HepG2 (cell line): ENCODE results near the gene NEURL1. TPM values are rescaled to one million over a fixed set of nuclear protein-coding genes. Genes with fewer than 3 reads are reported as not detected.

Experiments
- ATAC-seq: fragments of 200-7000 bp; cut with Tn5 transposase; 3 replicates; pipeline ENCODE4 v1.9.1; 2020; ENCODE audit warnings: mild to moderate bottlenecking, moderate library complexity
- BruUV-seq: library from RNA; stranded (reverse); fragments of 400-500 nt; replicated peaks from 2 replicates; lab custom pipeline; 2021; lab: Mats Ljungman, UMichigan
- CTCF ChIA-PET: fragments of 300-600 bp; formaldehyde crosslinking; extraction: SDS; loops from one replicate; lab custom pipeline; 2021; ENCODE audit warnings: low total read pairs, inconsistent platforms, low intra/inter-chr PET ratio; lab: Yijun Ruan, JAX
- POLR2A ChIA-PET: fragments of 350-600 bp; sonication (Branson Sonifier 250); formaldehyde crosslinking; loops from one replicate; lab custom pipeline; 2020; ENCODE audit warnings: antibody characterized with exemption, inconsistent platforms; lab: Yijun Ruan, JAX
- DNase-seq: peaks from one replicate; pipeline ENCODE4 v3.0.0-alpha.2; 2015; ENCODE audit warnings: low spot score
- FAIRE-seq: peaks from 3 replicates; lab custom pipeline; 2011; peaks lifted over from hg19 to GRCh38; lab: Jason Lieb, UNC
- H2AFZ ChIP-seq: one replicate; pipeline ENCODE4 v1.6.1; 2011; ENCODE audit warnings: low read length, inconsistent platforms
- H3K27ac ChIP-seq: fragments of 300-600 bp; 3 replicates; pipeline ENCODE4 v1.8.0; 2011; ENCODE audit warnings: mixed run types, mild to moderate bottlenecking, mixed read lengths, low read length, inconsistent platforms; ENCODE audit not compliant: insufficient read depth; ENCODE audit errors: extremely low read length
- H3K27me3 ChIP-seq, 2 experiments: fragments of 200-600 bp in 1 of 2; 2 replicates in 1 of 2; 3 replicates in 1 of 2; pipeline versions ENCODE4 v1.6.0 to v1.8.0; 2011; ENCODE audit warnings: low read length in 2 of 2, mild to moderate bottlenecking in 2 of 2, moderate library complexity in 2 of 2, inconsistent platforms in 1 of 2; ENCODE audit not compliant: insufficient read depth in 2 of 2, control insufficient read depth in 1 of 2
- H3K36me3 ChIP-seq, 2 experiments: fragments of 200-600 bp in 1 of 2; replicated peaks in 1 of 2; 2 replicates in 1 of 2; 3 replicates in 1 of 2; pipeline versions ENCODE4 v1.5.1 to v1.8.0; 2011; ENCODE audit warnings: low read length in 2 of 2, inconsistent platforms in 1 of 2; ENCODE audit not compliant: insufficient read depth in 2 of 2, control insufficient read depth in 1 of 2
- H3K4me1 ChIP-seq: 2 replicates; pipeline ENCODE4 v1.5.1; 2012; ENCODE audit warnings: low read length, inconsistent platforms; ENCODE audit not compliant: insufficient read depth
- H3K4me2 ChIP-seq: 2 replicates; pipeline ENCODE4 v1.6.0; 2011; ENCODE audit warnings: low read depth, low read length, inconsistent platforms
- H3K4me3 ChIP-seq, 3 experiments: fragments of 200-600 bp in 1 of 3; sonication (generic), shearing (Covaris generic) in 1 of 3; replicated peaks in 1 of 3; 2 replicates each; pipeline ENCODE4 v1.5.1; 2011 to 2016; ENCODE audit warnings: low read length in 3 of 3, inconsistent platforms in 2 of 3, low read depth in 2 of 3, mild to moderate bottlenecking in 2 of 3, control low read depth in 1 of 3, mixed read lengths in 1 of 3; ENCODE audit not compliant: insufficient read depth in 1 of 3
- H3K79me2 ChIP-seq: one replicate; pipeline ENCODE4 v1.6.1; 2011; ENCODE audit warnings: low read length, inconsistent platforms; ENCODE audit not compliant: insufficient read depth
- H3K9ac ChIP-seq: 2 replicates; pipeline ENCODE4 v1.6.0; 2011; ENCODE audit warnings: mild to moderate bottlenecking, low read depth, low read length, inconsistent platforms; ENCODE audit not compliant: insufficient read depth
- H3K9me3 ChIP-seq: 2 replicates; pipeline ENCODE4 v1.5.1; 2012; ENCODE audit warnings: mild to moderate bottlenecking, low read length
- H4K20me1 ChIP-seq: 2 replicates; pipeline ENCODE4 v1.6.0; 2011; ENCODE audit warnings: inconsistent platforms, mild to moderate bottlenecking, low read length, moderate library complexity; ENCODE audit not compliant: insufficient read depth
- ATAD3A ChIP-seq: sonication (generic); formaldehyde crosslinking; IDR thresholded peaks from 2 replicates; pipeline ENCODE4 v1.4.0; 2020; ENCODE audit warnings: missing genetic modification reagents
- CC2D1A ChIP-seq: sonication (generic); formaldehyde crosslinking; IDR thresholded peaks from 2 replicates; pipeline ENCODE4 v1.8.1; 2023; ENCODE audit warnings: mild to moderate bottlenecking, missing genetic modification reagents
- CEBPG ChIP-seq: IDR thresholded peaks from 2 replicates; pipeline ENCODE4 v1.6.1; 2016
- KDM5B ChIP-seq: sonication (generic); formaldehyde crosslinking; IDR thresholded peaks from 2 replicates; pipeline ENCODE4 v1.4.0; 2020; ENCODE audit warnings: missing genetic modification reagents, mild to moderate bottlenecking, borderline replicate concordance
- PAXIP1 ChIP-seq: sonication (generic); formaldehyde crosslinking; conservative IDR thresholded peaks from 2 replicates; pipeline ENCODE4 v1.4.0; 2020; ENCODE audit warnings: mild to moderate bottlenecking, missing genetic modification reagents, moderate library complexity
- PRDM4 ChIP-seq: sonication (generic); formaldehyde crosslinking; IDR thresholded peaks from 2 replicates; pipeline ENCODE4 v1.9.0; 2021; ENCODE audit warnings: missing genetic modification reagents, borderline replicate concordance
- SPEN ChIP-seq: sonication (generic); formaldehyde crosslinking; IDR thresholded peaks from 2 replicates; pipeline ENCODE4 v1.5.1; 2020; ENCODE audit warnings: low read depth, mild to moderate bottlenecking, missing genetic modification reagents
- ZBTB20 ChIP-seq: sonication (generic); formaldehyde crosslinking; IDR thresholded peaks from 2 replicates; pipeline ENCODE4 v1.8.1; 2023; ENCODE audit warnings: missing genetic modification reagents, low read depth, mild to moderate bottlenecking, borderline replicate concordance
- ZNF280B ChIP-seq: sonication (generic); formaldehyde crosslinking; IDR thresholded peaks from 2 replicates; pipeline ENCODE4 v1.5.0; 2020; ENCODE audit warnings: missing genetic modification reagents, mild to moderate bottlenecking, borderline replicate concordance
- WGBS: methylation state at CpG from one replicate; pipeline ENCODE4 v1.1.6; 2017; ENCODE audit warnings: low lambda C conversion rate; 5-methylcytosine and 5-hydroxymethylcytosine counted together
- in situ Hi-C: cut with HindIII; loops from 2 replicates; pipeline ENCODE4 v1.10.0; 2017; ENCODE audit warnings: low pct_unique_long_range_greater_than_20kb; ENCODE audit not compliant: extremely low pct_ligation_motif_present
- intact Hi-C: fragments of 100-400 bp; cut with micrococcal nuclease; formaldehyde crosslinking; loops from one replicate; pipeline ENCODE4 v1.10.0; 2022; ENCODE audit not compliant: unreplicated experiment
- polyA plus RNA-seq, 8 experiments: library from polyadenylated mRNA; depleted of rRNA in 3 of 8; stranded (reverse) in 7 of 8; unstranded in 1 of 8; fragments of >200 nt; fragmentation: Illumina TruSeq in 4 of 8; extraction: Trizol in 4 of 8; gene quantifications; 2 replicates each; pipeline versions ENCODE4 v1.2.1 to v1.2.3, GENCODE V29; 2011 to 2016; ENCODE audit warnings: low read depth in 4 of 8, missing spikeins in 1 of 8, mixed read lengths in 1 of 8; ENCODE audit not compliant: insufficient read depth in 1 of 8
- total RNA-seq, 5 experiments: library from RNA; depleted of rRNA; stranded (reverse); fragments of >200 nt; fragmentation: Illumina TruSeq; extraction: Trizol; gene quantifications; 2 replicates each; pipeline ENCODE4 v1.2.3, GENCODE V29; 2016; ENCODE audit warnings: low read depth in 1 of 5
- TF ChIP-seq, protein P1 (sequence below): sonication (generic); formaldehyde crosslinking; conservative IDR thresholded peaks from 2 replicates; pipeline ENCODE4 v1.4.0; 2020; ENCODE audit warnings: missing genetic modification reagents
- TF ChIP-seq, protein P2 (sequence below): IDR thresholded peaks from 2 replicates; pipeline ENCODE4 v1.6.1; 2012; ENCODE audit warnings: low read length, improper control_type of control experiment

NEURL1 gene
- total and polyA plus RNA-seq, 2 of the 13 experiments (the other 11 are each of a cell fraction or from before 2014, with no cell fraction given) = not detected

DNA sequence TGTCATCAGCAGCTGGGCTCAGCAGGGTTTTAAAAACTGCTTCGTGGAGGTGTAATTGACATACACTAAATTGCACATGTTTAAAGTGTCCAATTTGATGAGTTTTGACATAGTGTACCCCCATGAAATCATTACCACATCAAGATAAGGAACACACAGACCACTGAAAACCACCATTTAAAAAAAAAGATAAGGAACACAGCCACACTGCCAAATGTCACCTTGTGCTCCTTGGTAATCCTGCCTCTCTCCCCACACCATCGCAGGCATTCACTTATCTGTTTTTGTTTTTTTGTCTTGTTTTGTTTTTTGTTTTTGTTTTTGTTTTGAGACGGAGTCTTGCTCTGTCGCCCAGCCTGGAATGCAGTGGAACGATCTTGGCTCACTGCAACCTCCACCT, 75.0 kb downstream of the NEURL1 start:
- WGBS = 50% methylated on average over 5 of the region's 5 CpGs
- CTCF ChIA-PET = no interaction called here
- TF ChIP-seq ZBTB20 (CRISPR knock-in tag) (no peak), CC2D1A (CRISPR knock-in tag) (no peak), ATAD3A (CRISPR knock-in tag) (no peak), PRDM4 (CRISPR knock-in tag) (no peak), PAXIP1 (CRISPR knock-in tag) (no peak), ZNF280B (CRISPR knock-in tag) (no peak), CEBPG (CRISPR knock-in tag) (no peak), KDM5B (CRISPR knock-in tag) (no peak), SPEN (CRISPR knock-in tag) (no peak)
- TF ChIP-seq, protein P1, sequence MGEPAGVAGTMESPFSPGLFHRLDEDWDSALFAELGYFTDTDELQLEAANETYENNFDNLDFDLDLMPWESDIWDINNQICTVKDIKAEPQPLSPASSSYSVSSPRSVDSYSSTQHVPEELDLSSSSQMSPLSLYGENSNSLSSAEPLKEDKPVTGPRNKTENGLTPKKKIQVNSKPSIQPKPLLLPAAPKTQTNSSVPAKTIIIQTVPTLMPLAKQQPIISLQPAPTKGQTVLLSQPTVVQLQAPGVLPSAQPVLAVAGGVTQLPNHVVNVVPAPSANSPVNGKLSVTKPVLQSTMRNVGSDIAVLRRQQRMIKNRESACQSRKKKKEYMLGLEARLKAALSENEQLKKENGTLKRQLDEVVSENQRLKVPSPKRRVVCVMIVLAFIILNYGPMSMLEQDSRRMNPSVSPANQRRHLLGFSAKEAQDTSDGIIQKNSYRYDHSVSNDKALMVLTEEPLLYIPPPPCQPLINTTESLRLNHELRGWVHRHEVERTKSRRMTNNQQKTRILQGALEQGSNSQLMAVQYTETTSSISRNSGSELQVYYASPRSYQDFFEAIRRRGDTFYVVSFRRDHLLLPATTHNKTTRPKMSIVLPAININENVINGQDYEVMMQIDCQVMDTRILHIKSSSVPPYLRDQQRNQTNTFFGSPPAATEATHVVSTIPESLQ = no peak
- TF ChIP-seq, protein P2, sequence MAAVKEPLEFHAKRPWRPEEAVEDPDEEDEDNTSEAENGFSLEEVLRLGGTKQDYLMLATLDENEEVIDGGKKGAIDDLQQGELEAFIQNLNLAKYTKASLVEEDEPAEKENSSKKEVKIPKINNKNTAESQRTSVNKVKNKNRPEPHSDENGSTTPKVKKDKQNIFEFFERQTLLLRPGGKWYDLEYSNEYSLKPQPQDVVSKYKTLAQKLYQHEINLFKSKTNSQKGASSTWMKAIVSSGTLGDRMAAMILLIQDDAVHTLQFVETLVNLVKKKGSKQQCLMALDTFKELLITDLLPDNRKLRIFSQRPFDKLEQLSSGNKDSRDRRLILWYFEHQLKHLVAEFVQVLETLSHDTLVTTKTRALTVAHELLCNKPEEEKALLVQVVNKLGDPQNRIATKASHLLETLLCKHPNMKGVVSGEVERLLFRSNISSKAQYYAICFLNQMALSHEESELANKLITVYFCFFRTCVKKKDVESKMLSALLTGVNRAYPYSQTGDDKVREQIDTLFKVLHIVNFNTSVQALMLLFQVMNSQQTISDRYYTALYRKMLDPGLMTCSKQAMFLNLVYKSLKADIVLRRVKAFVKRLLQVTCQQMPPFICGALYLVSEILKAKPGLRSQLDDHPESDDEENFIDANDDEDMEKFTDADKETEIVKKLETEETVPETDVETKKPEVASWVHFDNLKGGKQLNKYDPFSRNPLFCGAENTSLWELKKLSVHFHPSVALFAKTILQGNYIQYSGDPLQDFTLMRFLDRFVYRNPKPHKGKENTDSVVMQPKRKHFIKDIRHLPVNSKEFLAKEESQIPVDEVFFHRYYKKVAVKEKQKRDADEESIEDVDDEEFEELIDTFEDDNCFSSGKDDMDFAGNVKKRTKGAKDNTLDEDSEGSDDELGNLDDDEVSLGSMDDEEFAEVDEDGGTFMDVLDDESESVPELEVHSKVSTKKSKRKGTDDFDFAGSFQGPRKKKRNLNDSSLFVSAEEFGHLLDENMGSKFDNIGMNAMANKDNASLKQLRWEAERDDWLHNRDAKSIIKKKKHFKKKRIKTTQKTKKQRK = no peak

More for the DNA sequence above, 75.0 kb downstream of the NEURL1 start:
- DNase-seq (no peak), FAIRE-seq (no peak), ATAC-seq (no peak)
- Histone ChIP-seq H4K20me1 (no peaks in the 10 kb centered on the region), H2AFZ (no peak overlapping the region), H3K9ac (no peak overlapping the region), H3K27ac (no peak overlapping the region), H3K9me3 (no peaks in the 10 kb centered on the region), H3K36me3 (no peaks in the 10 kb centered on the region), H3K4me1 (peaks cover 48% of the 10 kb centered on the region), H3K79me2 (no peaks in the 10 kb centered on the region), H3K4me2 (no peak overlapping the region), H3K27me3 (peaks cover 10 to 57% of the 10 kb centered on the region in 2 experiments; a peak in 3 of 5 replicates), H3K4me3 (no peak overlapping the region)
- in situ Hi-C loops = no loop called here
- BruUV-seq = no TSS peak
- POLR2A ChIA-PET = no interaction called here
- intact Hi-C loops = no loop called here
